Nephron progenitor cell (in vitro differentiated cells): ENCODE results near the gene RPS6KA4.
A peak's percentile ranks its signal among the peaks of the same experiment; 100 is the strongest.

Experiments used
- DNase-seq: peaks from one replicate; pipeline ENCODE4 v3.0.0; 2021
- H3K27ac Mint-ChIP-seq: 2 replicates; pipeline ENCODE4 v1.8.0; 2021; ENCODE audit warnings: mild to moderate bottlenecking, moderate library complexity, mixed read lengths
- H3K27me3 Mint-ChIP-seq: 2 replicates; pipeline ENCODE4 v1.8.0; 2021; ENCODE audit warnings: mild to moderate bottlenecking, low read depth, mixed read lengths; ENCODE audit not compliant: poor library complexity
- H3K36me3 Mint-ChIP-seq: 2 replicates; pipeline ENCODE4 v1.8.0; 2021; ENCODE audit warnings: low read depth, mixed read lengths
- H3K4me1 Mint-ChIP-seq: 2 replicates; pipeline ENCODE4 v1.8.0; 2021; ENCODE audit warnings: mixed read lengths
- H3K4me3 Mint-ChIP-seq: 2 replicates; pipeline ENCODE4 v1.8.0; 2021; ENCODE audit warnings: mild to moderate bottlenecking, moderate library complexity, mixed read lengths
- H3K9me3 Mint-ChIP-seq: 2 replicates; pipeline ENCODE4 v1.8.0; 2021; ENCODE audit warnings: mild to moderate bottlenecking, moderate library complexity, mixed read lengths
- CTCF ChIP-seq: fragments of 200-600 bp; sonication (generic); IDR thresholded peaks from 2 replicates; pipeline ENCODE4 v1.5.0; 2021; ENCODE audit warnings: antibody characterized with exemption

RPS6KA4 gene

DNA sequence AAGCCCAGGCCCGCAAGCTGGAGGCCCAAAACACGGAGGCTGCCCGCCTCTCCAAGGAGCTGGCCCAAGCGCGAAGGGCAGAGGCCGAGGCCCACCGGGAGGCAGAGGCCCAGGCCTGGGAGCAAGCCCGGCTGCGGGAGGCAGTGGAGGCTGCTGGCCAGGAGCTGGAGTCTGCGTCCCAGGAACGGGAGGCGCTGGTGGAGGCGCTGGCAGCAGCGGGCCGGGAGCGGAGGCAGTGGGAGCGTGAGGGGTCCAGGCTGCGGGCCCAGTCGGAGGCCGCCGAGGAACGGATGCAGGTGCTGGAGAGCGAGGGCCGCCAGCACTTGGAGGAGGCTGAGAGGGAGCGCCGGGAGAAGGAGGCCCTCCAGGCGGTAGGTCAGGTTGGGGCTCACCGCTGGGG lies 14.2 kb upstream of the RPS6KA4 start:
- peaks cover 13% of the 10 kb centered on the region for H3K27me3 Mint-ChIP-seq
- TF ChIP-seq CTCF, result no peak
- H3K9me3 Mint-ChIP-seq, result no peaks in the 10 kb centered on the region
- DNase-seq, result no peak
- no peak overlapping the region for H3K4me3 Mint-ChIP-seq
- no peak overlapping the region for H3K27ac Mint-ChIP-seq
- no peaks in the 10 kb centered on the region for H3K36me3 Mint-ChIP-seq
- peaks cover 48% of the 10 kb centered on the region for H3K4me1 Mint-ChIP-seq

DNA sequence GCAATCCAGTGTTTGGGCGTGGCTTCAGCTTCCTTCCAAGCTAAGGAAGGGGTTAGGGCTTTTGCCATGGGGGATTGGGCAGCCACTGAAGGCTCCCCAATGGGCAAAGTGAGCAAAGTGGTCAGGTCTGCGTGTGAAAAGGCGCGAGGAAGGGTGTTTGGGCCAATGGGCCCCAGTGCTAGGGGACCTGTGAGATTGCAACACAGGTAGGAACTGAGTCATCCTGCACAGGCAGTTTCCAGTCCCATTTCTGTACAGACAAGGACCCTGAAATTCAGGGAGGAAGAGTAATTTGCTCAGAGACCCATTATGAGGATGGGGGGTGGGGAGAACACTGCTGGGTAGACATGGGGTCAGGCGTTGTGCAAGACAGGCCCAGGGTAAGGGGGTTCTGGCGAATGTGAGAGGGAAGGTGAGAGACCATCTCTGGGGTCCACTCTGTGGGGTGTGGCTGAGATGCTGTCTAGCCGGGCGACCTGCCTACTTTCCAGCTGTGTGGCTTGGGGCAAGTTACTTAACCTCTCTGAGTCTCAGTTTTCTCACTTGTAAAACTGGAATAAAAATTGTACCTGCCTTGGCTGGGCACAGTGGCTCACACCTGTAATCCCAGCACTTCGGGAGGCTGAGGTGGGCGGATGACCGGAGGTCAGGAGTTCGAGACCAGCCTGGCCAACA lies 11.6 kb upstream of the RPS6KA4 start:
- Mint-ChIP-seq H3K4me1 (peaks cover 44% of the 10 kb centered on the region), H3K9me3 (no peaks in the 10 kb centered on the region), H3K36me3 (no peaks in the 10 kb centered on the region), H3K27ac (no peak overlapping the region), H3K4me3 (no peak overlapping the region), H3K27me3 (peaks cover 6% of the 10 kb centered on the region)
- no peak for DNase-seq
- no peak for TF ChIP-seq CTCF

- H3K9me3 Mint-ChIP-seq, result no peaks in the 10 kb centered on the region
- TF ChIP-seq CTCF, result no peak
- DNase-seq, result peak; percentile 46
These were observed 10.5 kb upstream of the RPS6KA4 start for GRCh38 chr11:64348383-64349024.

DNA sequence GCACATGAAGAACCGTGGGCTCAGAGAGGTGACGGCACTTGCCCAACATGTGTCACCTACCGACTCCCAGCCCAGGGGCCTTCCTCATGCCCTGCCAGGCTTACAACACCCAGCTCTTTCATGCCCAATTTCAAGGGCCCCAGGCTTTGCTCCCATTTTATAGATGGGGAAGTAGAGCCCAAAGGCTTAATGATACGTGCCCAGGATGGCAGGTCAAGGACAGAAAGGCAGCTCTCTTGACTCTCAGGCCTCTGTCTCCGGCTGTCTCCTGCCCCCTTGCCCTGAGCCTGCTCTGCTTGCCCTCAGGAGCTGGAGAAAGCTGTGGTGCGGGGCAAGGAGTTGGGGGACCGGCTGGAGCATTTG lies 10.0 kb upstream of the RPS6KA4 start:
- no peak for TF ChIP-seq CTCF
- Mint-ChIP-seq H3K4me3 (no peak overlapping the region), H3K36me3 (no peaks in the 10 kb centered on the region), H3K27ac (no peak overlapping the region), H3K9me3 (no peaks in the 10 kb centered on the region), H3K27me3 (peaks cover 6% of the 10 kb centered on the region), H3K4me1 (peaks cover 44% of the 10 kb centered on the region)
- DNase-seq, result no peak

More at GRCh38 chr11:64348383-64349024, 10.5 kb upstream of the RPS6KA4 start:
- H3K27me3 Mint-ChIP-seq, result peaks cover 6% of the 10 kb centered on the region
- H3K4me1 Mint-ChIP-seq, result peaks cover 44% of the 10 kb centered on the region
- H3K36me3 Mint-ChIP-seq, result no peaks in the 10 kb centered on the region
- no peak overlapping the region for H3K27ac Mint-ChIP-seq
- H3K4me3 Mint-ChIP-seq, result peak overlapping the region; percentile 52

DNA sequence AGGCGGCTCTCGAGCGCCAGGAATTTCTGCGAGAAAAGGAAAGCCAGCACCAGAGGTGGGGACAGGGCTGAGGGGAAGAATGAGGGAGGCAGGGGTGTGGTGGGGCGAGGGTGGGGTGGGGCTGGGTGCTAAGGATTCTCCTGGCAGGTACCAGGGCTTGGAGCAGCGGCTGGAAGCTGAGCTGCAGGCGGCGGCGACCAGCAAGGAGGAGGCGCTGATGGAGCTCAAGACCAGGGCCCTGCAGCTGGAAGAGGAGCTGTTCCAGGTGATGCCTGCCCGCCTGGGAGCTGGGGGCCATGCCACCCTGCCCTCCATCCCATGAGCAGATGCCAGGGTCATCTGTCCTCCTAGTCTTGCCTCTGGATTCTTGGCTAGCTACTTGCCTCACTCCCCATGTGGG lies 9.6 kb upstream of the RPS6KA4 start:
- DNase-seq, result no peak
- TF ChIP-seq CTCF, result no peak
- H3K4me3 Mint-ChIP-seq, result no peak overlapping the region
- H3K9me3 Mint-ChIP-seq, result no peaks in the 10 kb centered on the region
- H3K36me3 Mint-ChIP-seq, result no peaks in the 10 kb centered on the region
- peaks cover 6% of the 10 kb centered on the region for H3K27me3 Mint-ChIP-seq
- H3K27ac Mint-ChIP-seq, result no peak overlapping the region
- peaks cover 44% of the 10 kb centered on the region for H3K4me1 Mint-ChIP-seq

DNA sequence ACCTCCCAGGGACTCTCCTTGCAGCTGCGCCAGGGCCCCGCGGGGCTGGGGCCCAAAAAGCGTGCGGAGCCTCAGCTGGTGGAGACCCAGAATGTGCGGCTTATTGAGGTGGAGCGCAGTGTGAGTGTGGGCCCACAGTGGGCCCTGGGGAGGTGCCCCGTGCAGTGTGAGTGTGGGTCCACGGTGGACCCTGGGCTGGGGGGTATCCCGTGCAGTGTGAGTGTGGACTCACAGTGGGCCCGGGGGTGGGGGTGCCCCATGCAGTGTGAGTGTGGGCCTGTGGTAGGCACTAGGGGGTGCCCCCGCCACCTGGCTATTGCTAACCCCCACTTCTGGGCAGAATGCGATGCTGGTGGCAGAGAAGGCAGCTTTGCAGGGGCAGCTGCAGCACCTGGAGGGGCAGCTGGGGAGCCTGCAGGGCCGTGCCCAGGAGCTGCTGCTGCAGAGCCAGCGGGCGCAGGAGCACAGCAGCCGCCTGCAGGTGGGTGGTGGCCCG lies 7.8 kb upstream of the RPS6KA4 start:
- H3K27ac Mint-ChIP-seq, result no peak overlapping the region
- H3K27me3 Mint-ChIP-seq, result peaks cover 4% of the 10 kb centered on the region
- no peaks in the 10 kb centered on the region for H3K36me3 Mint-ChIP-seq
- no peak for DNase-seq
- H3K4me1 Mint-ChIP-seq, result peaks cover 39% of the 10 kb centered on the region
- TF ChIP-seq CTCF, result no peak
- no peaks in the 10 kb centered on the region for H3K9me3 Mint-ChIP-seq
- H3K4me3 Mint-ChIP-seq, result no peak overlapping the region
